ENCODE measurements around the gene CRKL.
A peak's percentile ranks its signal among the peaks of the same experiment; 100 is the strongest.
"Not testable (repeated sequence)": the region's sequence is repeated elsewhere in the genome, so short reads cannot be mapped to it uniquely, and the experiment has no call there.

Gene CRKL

GRCh38 chr22:20912494-20912893, 4.7 kb upstream of the CRKL start:
- no peaks in the 10 kb centered on the region for H3K27me3 Mint-ChIP-seq
- no peak overlapping the region for H3K27ac Mint-ChIP-seq
- peaks cover 14% of the 10 kb centered on the region for H3K4me1 Mint-ChIP-seq
- no peak for DNase-seq
- no peak for ATAC-seq
- H3K4me3 Mint-ChIP-seq: no peak overlapping the region
- no peaks in the 10 kb centered on the region for H3K9me3 Mint-ChIP-seq

GRCh38 chr22:20918663-20919218, 1.5 kb downstream of the CRKL start:
- no peak for DNase-seq
- Mint-ChIP-seq H3K27ac (peak overlapping the region; percentile 94 to 98), H3K27me3 (no peaks in the 10 kb centered on the region), H3K9me3 (no peaks in the 10 kb centered on the region), H3K4me1 (peaks cover 39% of the 10 kb centered on the region), H3K4me3 (peak overlapping the region; percentile 81 to 94)
- ATAC-seq: no peak

DNA sequence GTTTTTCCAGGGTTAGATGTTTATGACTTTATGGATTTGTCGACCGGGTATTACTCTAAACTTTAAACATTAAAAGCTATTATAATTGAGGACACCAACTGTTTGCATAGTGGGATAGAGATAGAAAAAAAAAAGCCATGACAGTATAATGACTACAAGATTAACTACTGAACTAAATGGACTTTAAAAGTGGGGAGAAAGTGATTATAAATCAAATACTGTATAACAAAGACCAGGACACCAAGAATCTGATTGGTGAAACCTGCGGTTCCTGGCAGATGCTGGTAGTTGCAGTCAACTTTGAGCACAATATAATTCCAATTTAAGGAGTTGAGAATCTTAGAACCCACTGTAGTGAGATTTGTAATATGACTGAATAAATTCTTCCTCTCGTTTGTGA, 2.5 kb downstream of the CRKL start:
- peaks cover 49% of the 10 kb centered on the region for H3K4me1 Mint-ChIP-seq
- H3K4me3 Mint-ChIP-seq: peak overlapping the region; percentile 81 to 94
- no peaks in the 10 kb centered on the region for H3K27me3 Mint-ChIP-seq
- H3K27ac Mint-ChIP-seq: peak overlapping the region in 1 of 2 donors; percentile 23
- ATAC-seq: no peak
- DNase-seq: no peak
- no peaks in the 10 kb centered on the region for H3K9me3 Mint-ChIP-seq

GRCh38 chr22:20920881-20921203, 3.6 kb downstream of the CRKL start:
- Mint-ChIP-seq H3K4me3 (peak overlapping the region; percentile 81 to 94), H3K27ac (peak overlapping the region; percentile 1 to 63), H3K9me3 (no peaks in the 10 kb centered on the region), H3K4me1 (peaks cover 60% of the 10 kb centered on the region), H3K27me3 (no peaks in the 10 kb centered on the region)
- DNase-seq (no peak), ATAC-seq (no peak)

- no peak for DNase-seq
- Mint-ChIP-seq H3K27ac (peak overlapping the region in 1 of 2 donors; percentile 70), H3K9me3 (no peaks in the 10 kb centered on the region), H3K4me1 (peaks cover 64% of the 10 kb centered on the region), H3K4me3 (peak overlapping the region; percentile 28 to 67), H3K27me3 (no peaks in the 10 kb centered on the region)
- no peak for ATAC-seq
Measured at GRCh38 chr22:20922141-20922751, 5.0 kb downstream of the CRKL start.

GRCh38 chr22:20926243-20926642, 9.0 kb downstream of the CRKL start:
- H3K27ac Mint-ChIP-seq: peak overlapping the region in 1 of 2 donors; percentile 23
- peaks cover 69% of the 10 kb centered on the region for H3K4me1 Mint-ChIP-seq
- no peak overlapping the region for H3K4me3 Mint-ChIP-seq
- H3K9me3 Mint-ChIP-seq: no peaks in the 10 kb centered on the region
- DNase-seq (no peak), ATAC-seq (no peak)
- no peaks in the 10 kb centered on the region for H3K27me3 Mint-ChIP-seq

DNA sequence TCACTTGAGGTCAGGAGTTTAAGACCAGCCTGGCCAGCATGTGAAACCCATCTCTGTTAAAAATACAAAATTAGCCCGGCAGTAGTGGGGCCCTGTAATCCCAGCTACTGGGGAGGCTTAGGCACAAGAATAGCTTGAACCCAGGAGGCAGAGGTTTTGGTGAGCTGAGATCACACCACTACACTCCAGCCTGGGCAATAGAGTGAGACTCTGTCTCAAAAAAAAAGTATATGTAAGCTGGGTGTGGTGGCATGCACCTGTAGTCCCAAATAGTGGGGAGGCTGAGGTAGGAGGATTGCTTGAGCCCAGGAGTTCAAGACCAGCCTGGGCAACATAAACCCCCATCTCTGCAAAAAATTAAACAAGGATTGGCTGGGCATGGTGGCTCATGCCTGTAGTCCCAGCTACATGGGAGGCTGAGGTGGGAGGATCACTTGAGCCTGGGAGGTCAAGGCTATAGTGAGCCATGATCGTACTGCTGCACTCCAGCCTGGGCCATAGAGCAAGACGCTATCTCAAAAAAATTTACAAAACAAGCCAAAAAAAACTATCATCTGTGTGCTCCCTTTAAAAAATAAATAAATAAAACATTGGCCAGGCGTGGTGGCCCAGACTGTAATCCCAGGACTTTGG, 10.8 kb downstream of the CRKL start:
- H3K27me3 Mint-ChIP-seq: no peaks in the 10 kb centered on the region
- H3K27ac Mint-ChIP-seq: no peak overlapping the region
- peaks cover 67% of the 10 kb centered on the region for H3K4me1 Mint-ChIP-seq
- DNase-seq (no peak), ATAC-seq (no peak)
- H3K9me3 Mint-ChIP-seq: no peaks in the 10 kb centered on the region
- no peak overlapping the region for H3K4me3 Mint-ChIP-seq

DNA sequence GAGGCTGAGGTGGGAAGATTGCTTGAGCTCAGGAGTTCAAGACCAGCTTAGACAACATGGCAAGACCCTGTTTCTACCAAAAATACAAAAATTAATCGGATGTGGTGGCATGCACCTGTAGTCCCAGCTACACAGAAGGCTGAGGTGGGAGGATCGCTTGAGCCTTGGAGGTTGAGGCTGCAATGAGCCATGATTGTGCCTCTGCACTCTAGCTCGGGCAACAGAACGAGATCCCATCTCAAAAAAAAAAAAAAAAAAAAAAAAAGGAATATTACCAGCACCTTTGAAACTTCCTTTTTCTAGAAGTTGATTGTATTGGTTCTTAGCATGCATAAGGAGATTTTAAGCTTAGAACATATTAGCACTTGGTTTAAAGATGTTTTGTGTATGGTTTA, 11.4 kb downstream of the CRKL start:
- Mint-ChIP-seq H3K27ac (no peak overlapping the region), H3K27me3 (no peaks in the 10 kb centered on the region), H3K4me3 (no peak overlapping the region), H3K9me3 (no peaks in the 10 kb centered on the region), H3K4me1 (peaks cover 68% of the 10 kb centered on the region)
- DNase-seq: no peak
- ATAC-seq: no peak

DNA sequence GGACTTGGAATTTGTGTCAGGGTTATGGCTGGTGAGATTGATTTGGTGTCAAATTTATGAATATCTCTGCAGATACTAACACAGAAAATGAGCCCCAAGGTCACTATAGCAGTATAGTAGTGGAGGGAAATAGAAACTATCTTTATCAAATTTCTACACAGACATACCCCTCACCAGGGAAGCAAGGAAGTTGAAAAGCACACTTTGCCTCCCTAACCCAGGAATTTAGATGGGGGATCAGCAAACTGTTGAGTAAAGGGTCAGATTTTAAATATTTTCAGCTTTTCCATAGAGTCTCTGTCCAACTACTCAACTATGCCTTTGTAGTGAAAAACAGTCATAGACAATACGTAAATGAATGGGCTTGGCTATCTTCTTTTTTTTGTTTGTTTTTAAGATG, 12.8 kb downstream of the CRKL start:
- H3K4me3 Mint-ChIP-seq: no peak overlapping the region
- H3K4me1 Mint-ChIP-seq: peaks cover 68% of the 10 kb centered on the region
- no peaks in the 10 kb centered on the region for H3K27me3 Mint-ChIP-seq
- DNase-seq (no peak), ATAC-seq (no peak)
- H3K27ac Mint-ChIP-seq: no peak overlapping the region
- no peaks in the 10 kb centered on the region for H3K9me3 Mint-ChIP-seq

DNA sequence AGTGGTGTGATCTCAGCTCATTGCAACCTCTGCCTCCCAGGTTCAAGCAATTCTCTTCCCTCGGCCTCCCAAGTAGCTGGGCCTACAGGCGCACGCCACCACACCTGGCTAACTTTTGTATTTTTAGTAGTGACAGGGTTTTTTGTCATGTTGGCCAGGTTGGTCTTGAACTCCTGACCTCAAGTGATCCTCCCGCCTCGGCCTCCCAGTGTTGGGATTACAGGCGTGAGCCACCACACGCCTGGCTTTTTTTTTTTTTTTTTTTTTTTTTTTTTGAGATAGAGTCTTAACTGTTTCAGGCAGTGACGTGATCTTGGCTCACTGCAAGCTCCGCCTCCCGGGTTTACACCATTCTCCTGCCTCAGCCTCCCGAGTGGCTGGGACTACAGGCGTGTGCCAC, 13.2 kb downstream of the CRKL start:
- H3K9me3 Mint-ChIP-seq: not testable (repeated sequence)

GRCh38 chr22:20931126-20931654, 14.0 kb downstream of the CRKL start:
- Mint-ChIP-seq H3K9me3 (no peaks in the 10 kb centered on the region), H3K4me1 (peaks cover 68% of the 10 kb centered on the region), H3K4me3 (no peak overlapping the region), H3K27me3 (no peaks in the 10 kb centered on the region), H3K27ac (peak overlapping the region in 1 of 2 donors; percentile 34)
- DNase-seq (no peak), ATAC-seq (no peak)

More for the DNA sequence above, 13.2 kb downstream of the CRKL start:
- peaks cover 68% of the 10 kb centered on the region for H3K4me1 Mint-ChIP-seq
- H3K27ac Mint-ChIP-seq, DNase-seq, H3K27me3 Mint-ChIP-seq, ATAC-seq, H3K4me3 Mint-ChIP-seq: not testable (repeated sequence)

- no peak for ATAC-seq
- no peak overlapping the region for H3K4me3 Mint-ChIP-seq
- H3K27ac Mint-ChIP-seq: no peak overlapping the region
- no peaks in the 10 kb centered on the region for H3K27me3 Mint-ChIP-seq
- peaks cover 78% of the 10 kb centered on the region for H3K4me1 Mint-ChIP-seq
- H3K9me3 Mint-ChIP-seq: no peaks in the 10 kb centered on the region
- no peak for DNase-seq
Measured at GRCh38 chr22:20933910-20934309, 16.7 kb downstream of the CRKL start.

DNA sequence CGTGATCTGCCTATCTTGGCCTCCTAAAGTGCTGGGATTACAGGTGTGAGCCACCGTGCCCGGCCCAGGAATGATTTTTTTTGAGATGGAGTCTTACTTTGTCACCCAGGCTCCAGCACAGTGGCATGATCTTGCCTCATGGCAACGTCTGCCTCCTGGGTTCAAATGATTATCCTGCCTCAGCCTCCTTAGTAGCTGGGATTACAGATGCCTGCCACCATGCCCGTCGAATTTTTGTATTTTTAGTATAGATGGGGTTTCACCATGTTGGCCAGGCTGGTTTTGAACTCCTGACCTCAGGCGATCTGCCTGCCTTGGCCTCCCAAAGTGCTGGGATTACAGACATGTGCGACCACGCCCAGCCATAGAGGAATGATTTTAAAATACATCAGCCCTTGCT, 17.8 kb downstream of the CRKL start:
- not testable (repeated sequence) for DNase-seq, H3K4me3 Mint-ChIP-seq, H3K27me3 Mint-ChIP-seq, H3K9me3 Mint-ChIP-seq, H3K27ac Mint-ChIP-seq, ATAC-seq
- peaks cover 80% of the 10 kb centered on the region for H3K4me1 Mint-ChIP-seq

DNA sequence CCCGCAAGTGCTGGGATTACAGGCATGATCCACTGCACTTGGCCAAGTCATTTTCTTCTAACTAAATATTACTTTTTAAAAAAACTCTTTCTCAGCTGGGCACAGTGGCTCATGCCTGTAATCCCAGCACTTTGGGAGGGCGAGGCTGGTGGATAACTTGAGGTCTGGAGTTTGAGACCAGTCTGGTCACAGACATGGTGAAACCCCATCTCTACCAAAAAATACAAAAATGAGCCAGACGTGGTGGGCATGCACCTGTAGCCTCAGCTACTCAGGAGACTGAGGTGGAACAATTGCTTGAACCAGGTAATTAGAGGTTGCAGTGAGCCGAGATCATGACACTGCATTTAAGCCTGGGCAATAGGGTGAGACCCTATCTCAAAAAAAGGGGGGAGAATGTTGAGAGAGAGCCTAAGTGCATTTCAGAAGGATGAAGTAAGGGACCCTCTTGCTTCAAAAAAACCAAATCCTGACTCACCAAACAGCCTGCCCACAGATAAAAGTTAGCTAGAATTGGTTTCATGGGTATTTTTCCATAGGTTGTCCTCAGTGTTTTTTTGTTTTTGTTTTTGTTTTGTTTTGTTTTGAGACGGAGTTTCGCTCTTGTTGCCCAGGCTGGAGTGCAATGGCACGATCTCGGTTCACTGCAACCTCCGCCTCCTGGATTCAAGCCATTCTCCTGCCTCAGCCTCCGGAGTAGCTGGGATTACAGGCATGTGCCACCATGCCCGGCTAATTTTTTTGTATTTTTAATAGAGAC, 18.8 kb downstream of the CRKL start:
- H3K27me3 Mint-ChIP-seq, ATAC-seq, H3K9me3 Mint-ChIP-seq, DNase-seq, H3K4me3 Mint-ChIP-seq: not testable (repeated sequence)
- Mint-ChIP-seq H3K4me1 (peaks cover 87% of the 10 kb centered on the region), H3K27ac (peak overlapping the region in 1 of 2 donors; percentile 24)

DNA sequence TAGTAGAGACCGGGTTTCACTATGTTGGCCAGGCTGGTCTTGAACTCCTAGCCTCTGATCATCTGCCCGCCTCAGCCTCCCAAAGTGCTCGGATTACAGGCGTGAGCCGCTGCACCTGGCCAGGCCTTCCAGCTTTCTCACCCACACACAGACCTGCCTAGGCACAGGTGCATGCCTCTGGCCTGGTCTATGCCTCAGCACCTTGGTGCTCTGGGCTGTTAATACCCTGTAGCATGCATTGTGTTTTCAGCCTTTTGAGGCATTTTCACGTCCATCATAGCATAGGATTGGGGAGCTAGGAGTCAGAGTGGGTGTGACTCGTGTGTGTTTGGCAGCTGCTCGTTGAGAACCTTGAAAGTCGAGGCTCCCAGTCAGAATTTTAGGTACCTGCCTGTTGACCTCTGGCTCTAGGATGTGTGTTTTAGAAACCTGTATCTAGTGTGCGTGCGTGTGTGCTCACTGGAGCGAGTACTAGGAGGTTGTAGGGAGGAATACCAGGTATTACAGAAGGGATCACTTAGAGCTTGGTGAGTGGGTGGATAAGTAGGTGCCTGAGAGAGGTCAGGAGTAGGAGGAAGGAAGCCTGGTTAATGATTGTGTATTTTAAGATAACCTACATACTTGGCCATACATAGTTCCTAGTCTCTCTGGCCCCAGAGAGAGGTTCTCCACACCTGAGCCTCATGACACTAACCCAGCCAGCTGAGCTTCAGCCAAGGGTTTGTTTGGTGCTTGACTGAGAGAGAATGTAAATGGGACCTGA, 20.0 kb downstream of the CRKL start:
- ATAC-seq (no peak), DNase-seq (no peak)
- Mint-ChIP-seq H3K27me3 (no peaks in the 10 kb centered on the region), H3K4me1 (peaks cover 89% of the 10 kb centered on the region), H3K27ac (peak overlapping the region in 1 of 2 donors; percentile 52), H3K9me3 (no peaks in the 10 kb centered on the region), H3K4me3 (peak overlapping the region in 1 of 2 donors; percentile 5)

All from stimulated activated naive CD8-positive, alpha-beta T cell treated with anti-CD3 and anti-CD28 coated beads, Interleukin-15, amount 100 ng/mL, for 72 hours (primary cell).